CD14-positive monocyte (primary cell): Measurements from ENCODE around the gene ARHGEF40. TPM values are rescaled to one million over a fixed set of nuclear protein-coding genes. Genes with fewer than 3 reads are reported as not detected.
A peak's percentile ranks its signal among the peaks of the same experiment; 100 is the strongest.

ENCODE experiments used
- DNase-seq, 3 donors: peaks; one replicate each; pipeline ENCODE4 v3.0.0-alpha.2; 2011 to 2022
- H2AFZ ChIP-seq: 2 replicates; pipeline ENCODE4 v1.6.0; 2012; ENCODE audit warnings: mild to moderate bottlenecking, low read depth, low read length, inconsistent platforms; ENCODE audit not compliant: insufficient read depth, poor library complexity, severe bottlenecking
- H3K27ac ChIP-seq, 2 donors: 1 replicate in 1 of 2; 2 replicates in 1 of 2; pipeline ENCODE4 v1.5.1; 2012 to 2013; ENCODE audit warnings: low read length in 2 of 2, control low read depth in 1 of 2, inconsistent platforms in 1 of 2, low read depth in 1 of 2, mild to moderate bottlenecking in 1 of 2
- H3K27me3 ChIP-seq, 2 donors: one replicate each; pipeline versions ENCODE4 v1.6.0 to v1.6.1; 2011 to 2013; ENCODE audit warnings: low read length in 2 of 2; ENCODE audit not compliant: control insufficient read depth in 2 of 2, insufficient read depth in 2 of 2
- H3K36me3 ChIP-seq, 2 donors: replicated peaks in 1 of 2; 1 replicate in 1 of 2; 2 replicates in 1 of 2; pipeline versions ENCODE4 v1.5.1 to v1.6.1; 2012 to 2013; ENCODE audit warnings: low read length in 2 of 2, control low read depth in 1 of 2, inconsistent platforms in 1 of 2, mild to moderate bottlenecking in 1 of 2; ENCODE audit not compliant: insufficient read depth in 2 of 2, control insufficient read depth in 1 of 2
- H3K4me1 ChIP-seq, 2 donors: 1 replicate in 1 of 2; 2 replicates in 1 of 2; pipeline versions ENCODE4 v1.5.1 to v1.6.1; 2012 to 2013; ENCODE audit warnings: low read length in 2 of 2, control low read depth in 1 of 2, inconsistent platforms in 1 of 2, mild to moderate bottlenecking in 1 of 2, moderate library complexity in 1 of 2; ENCODE audit not compliant: insufficient read depth in 2 of 2, control insufficient read depth in 1 of 2
- H3K4me2 ChIP-seq: replicated peaks from 2 replicates; pipeline ENCODE3; 2012; ENCODE audit warnings: low read length, moderate library complexity, mild to moderate bottlenecking; ENCODE audit not compliant: poor library complexity, severe bottlenecking; ENCODE audit errors: extremely low read depth
- H3K4me3 ChIP-seq, 3 experiments: fragments of 200-600 bp in 1 of 3; sonication (generic) in 1 of 3; replicated peaks in 1 of 3; 1 replicate in 2 of 3; 2 replicates in 1 of 3; pipeline ENCODE4 v1.5.1; 2011 to 2013; ENCODE audit warnings: low read length in 3 of 3, mild to moderate bottlenecking in 3 of 3, control low read depth in 2 of 3, low read depth in 2 of 3, inconsistent platforms in 1 of 3, moderate library complexity in 1 of 3
- H3K79me2 ChIP-seq: 2 replicates; pipeline ENCODE4 v1.6.0; 2012; ENCODE audit warnings: mild to moderate bottlenecking, control low read depth, inconsistent platforms, low read length, moderate library complexity; ENCODE audit not compliant: insufficient read depth
- H3K9ac ChIP-seq: 2 replicates; pipeline ENCODE4 v1.6.0; 2017; ENCODE audit warnings: low read length, mild to moderate bottlenecking; ENCODE audit not compliant: insufficient read depth, poor library complexity, severe bottlenecking
- H3K9me3 ChIP-seq, 2 donors: replicated peaks in 1 of 2; 1 replicate in 1 of 2; 2 replicates in 1 of 2; pipeline versions ENCODE4 v1.5.1 to v1.6.1; 2012 to 2013; ENCODE audit warnings: low read length in 2 of 2, control low read depth in 1 of 2; ENCODE audit not compliant: control insufficient read depth in 1 of 2, insufficient read depth in 1 of 2
- H4K20me1 ChIP-seq: 2 replicates; pipeline ENCODE4 v1.6.0; 2012; ENCODE audit warnings: mild to moderate bottlenecking, low read length, control low read depth, moderate library complexity; ENCODE audit not compliant: insufficient read depth
- H3K27ac Mint-ChIP-seq, 7 donors: one replicate each; pipeline ENCODE4 v1.8.0; 2020; ENCODE audit warnings: mild to moderate bottlenecking in 7 of 7, mixed read lengths in 7 of 7, moderate library complexity in 6 of 7, inconsistent platforms in 2 of 7
- H3K27me3 Mint-ChIP-seq, 3 donors: one replicate each; pipeline ENCODE4 v1.8.0; 2021 to 2022; ENCODE audit warnings: low read depth in 3 of 3, mild to moderate bottlenecking in 3 of 3, mixed read lengths in 3 of 3, moderate library complexity in 3 of 3, inconsistent platforms in 1 of 3
- H3K36me3 Mint-ChIP-seq, 2 donors: one replicate each; pipeline ENCODE4 v1.8.0; 2020; ENCODE audit warnings: mixed read lengths in 2 of 2, inconsistent platforms in 1 of 2, mild to moderate bottlenecking in 1 of 2
- H3K4me1 Mint-ChIP-seq: one replicate; pipeline ENCODE4 v1.8.0; 2020; ENCODE audit warnings: mild to moderate bottlenecking, mixed read lengths
- H3K4me3 Mint-ChIP-seq, 2 donors: one replicate each; pipeline ENCODE4 v1.8.0; 2020; ENCODE audit warnings: mild to moderate bottlenecking in 2 of 2, mixed read lengths in 2 of 2, moderate library complexity in 1 of 2
- H3K9me3 Mint-ChIP-seq, 7 donors: one replicate each; pipeline ENCODE4 v1.8.0; 2020 to 2022; ENCODE audit warnings: mixed read lengths in 7 of 7, mild to moderate bottlenecking in 6 of 7, moderate library complexity in 6 of 7, inconsistent platforms in 2 of 7
- WGBS: methylation state at CpG from one replicate; pipeline ENCODE4 v1.1.5; 2013; ENCODE audit warnings: missing lambda C conversion rate; ENCODE audit not compliant: insufficient coverage; 5-methylcytosine and 5-hydroxymethylcytosine counted together
- intact Hi-C, 2 donors: fragments of 100-400 bp; cut with micrococcal nuclease; formaldehyde crosslinking; loops; one replicate each; pipeline versions ENCODE4 v1.15.0 to v1.15.1; 2023
- polyA plus RNA-seq, 3 donors: library from polyadenylated mRNA; depleted of rRNA in 1 of 3; unstranded in 2 of 3; stranded (reverse) in 1 of 3; fragments of 300-500 nt in 2 of 3; fragments of >200 nt in 1 of 3; fragmentation: Illumina TruSeq in 2 of 3; gene quantifications; 1 replicate in 2 of 3; 2 replicates in 1 of 3; pipeline ENCODE4 v1.2.3, GENCODE V29; 2012 to 2021
- TF ChIP-seq, protein P1 (sequence below): fragments of 200-600 bp; IDR thresholded peaks from one replicate; pipeline ENCODE4 v1.8.0; 2022; ENCODE audit warnings: antibody characterized with exemption, mild to moderate bottlenecking

ARHGEF40 gene
- polyA plus RNA-seq, 3 donors, result 12.1 to 114 (median 15.3) TPM

DNA sequence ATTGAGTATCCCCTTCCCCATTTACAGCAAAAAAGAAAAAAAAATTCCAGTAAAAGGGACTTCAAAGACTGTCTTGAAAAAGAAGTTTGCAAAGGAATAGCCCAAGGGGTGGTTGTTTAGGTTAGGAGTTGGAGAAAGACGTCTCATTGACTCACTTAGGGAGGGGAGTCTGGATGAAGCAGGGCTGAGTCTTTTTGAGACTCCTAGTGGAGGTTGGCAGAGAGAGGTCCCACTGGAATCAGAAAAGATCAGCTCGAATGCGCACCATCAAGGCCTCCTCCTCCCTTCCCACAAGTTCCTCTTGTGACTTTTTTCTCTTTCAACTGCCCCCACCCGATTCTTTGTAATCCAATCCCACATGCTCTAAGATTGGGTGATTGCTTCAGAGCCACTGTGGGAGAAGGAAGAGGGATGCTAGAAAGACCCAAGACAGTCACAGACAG, 1.9 kb downstream of the ARHGEF40 start:
- H3K4me1 Mint-ChIP-seq, result peaks cover 46% of the 10 kb centered on the region
- H3K27ac Mint-ChIP-seq, result peak overlapping the region; percentile 92 to 99 (median 98)
- Histone ChIP-seq H3K9ac (peak overlapping the region; percentile 86), H4K20me1 (peaks cover 6% of the 10 kb centered on the region), H2AFZ (peak overlapping the region; percentile 82), H3K9me3 (no peaks in the 10 kb centered on the region), H3K4me2 (peak overlapping the region; percentile 82), H3K27me3 (peaks cover 0 to 11% of the 10 kb centered on the region in 2 donors), H3K79me2 (peaks cover 38% of the 10 kb centered on the region), H3K36me3 (peaks cover 37 to 45% of the 10 kb centered on the region in 2 donors), H3K4me3 (peak overlapping the region; percentile 66 to 95 (median 83)), H3K4me1 (peaks cover 40 to 45% of the 10 kb centered on the region in 2 donors), H3K27ac (peak overlapping the region; percentile 90 to 94)
- peaks cover 0 to 3% (median 0%) of the 10 kb centered on the region in 7 donors for H3K9me3 Mint-ChIP-seq
- TF ChIP-seq, protein P1, sequence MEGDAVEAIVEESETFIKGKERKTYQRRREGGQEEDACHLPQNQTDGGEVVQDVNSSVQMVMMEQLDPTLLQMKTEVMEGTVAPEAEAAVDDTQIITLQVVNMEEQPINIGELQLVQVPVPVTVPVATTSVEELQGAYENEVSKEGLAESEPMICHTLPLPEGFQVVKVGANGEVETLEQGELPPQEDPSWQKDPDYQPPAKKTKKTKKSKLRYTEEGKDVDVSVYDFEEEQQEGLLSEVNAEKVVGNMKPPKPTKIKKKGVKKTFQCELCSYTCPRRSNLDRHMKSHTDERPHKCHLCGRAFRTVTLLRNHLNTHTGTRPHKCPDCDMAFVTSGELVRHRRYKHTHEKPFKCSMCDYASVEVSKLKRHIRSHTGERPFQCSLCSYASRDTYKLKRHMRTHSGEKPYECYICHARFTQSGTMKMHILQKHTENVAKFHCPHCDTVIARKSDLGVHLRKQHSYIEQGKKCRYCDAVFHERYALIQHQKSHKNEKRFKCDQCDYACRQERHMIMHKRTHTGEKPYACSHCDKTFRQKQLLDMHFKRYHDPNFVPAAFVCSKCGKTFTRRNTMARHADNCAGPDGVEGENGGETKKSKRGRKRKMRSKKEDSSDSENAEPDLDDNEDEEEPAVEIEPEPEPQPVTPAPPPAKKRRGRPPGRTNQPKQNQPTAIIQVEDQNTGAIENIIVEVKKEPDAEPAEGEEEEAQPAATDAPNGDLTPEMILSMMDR, result no peak
- peak overlapping the region; percentile 91 to 94 for H3K4me3 Mint-ChIP-seq
- peak; percentile 65 to 76 (median 66) for DNase-seq
- peaks cover 36 to 40% of the 10 kb centered on the region in 2 donors for H3K36me3 Mint-ChIP-seq
- H3K27me3 Mint-ChIP-seq, result peaks cover 11 to 14% (median 13%) of the 10 kb centered on the region in 3 donors
- intact Hi-C loops, result no loop called here
- WGBS, result no CpG with 5 or more reads among the region's 4 CpGs

GRCh38 chr14:21072781-21073339, 2.8 kb downstream of the ARHGEF40 start:
- Histone ChIP-seq H4K20me1 (peaks cover 6% of the 10 kb centered on the region), H3K9me3 (no peaks in the 10 kb centered on the region), H3K4me1 (peaks cover 40 to 45% of the 10 kb centered on the region in 2 donors), H3K4me2 (peak overlapping the region; percentile 82), H3K9ac (no peak overlapping the region), H3K4me3 (peak overlapping the region in 1 of 3 experiments; percentile 95), H2AFZ (no peak overlapping the region), H3K79me2 (peaks cover 38% of the 10 kb centered on the region), H3K27ac (peak overlapping the region; percentile 40 to 94), H3K27me3 (peaks cover 0 to 6% of the 10 kb centered on the region in 2 donors), H3K36me3 (peaks cover 44 to 53% of the 10 kb centered on the region in 2 donors)
- Mint-ChIP-seq H3K4me3 (peak overlapping the region in 1 of 2 donors; percentile 91), H3K4me1 (peaks cover 46% of the 10 kb centered on the region), H3K27ac (peak overlapping the region in 6 of 7 donors; percentile 97 to 99 (median 98)), H3K27me3 (peaks cover 11 to 14% (median 11%) of the 10 kb centered on the region in 3 donors), H3K9me3 (peaks cover 0 to 3% (median 0%) of the 10 kb centered on the region in 7 donors), H3K36me3 (peaks cover 44 to 48% of the 10 kb centered on the region in 2 donors)
- 97% methylated on average over 8 of the region's 9 CpGs for WGBS
- TF ChIP-seq, protein P1, result no peak
- DNase-seq, result no peak
- intact Hi-C loops, result no loop called here
